Measurements from ENCODE around the gene PIM2. TPM values are rescaled to one million over a fixed set of nuclear protein-coding genes. Genes with fewer than 3 reads are reported as not detected.

The PIM2 gene
- total and polyA plus RNA-seq, 4 donors = 4.5 to 28.3 (median 6.9) TPM

DNA sequence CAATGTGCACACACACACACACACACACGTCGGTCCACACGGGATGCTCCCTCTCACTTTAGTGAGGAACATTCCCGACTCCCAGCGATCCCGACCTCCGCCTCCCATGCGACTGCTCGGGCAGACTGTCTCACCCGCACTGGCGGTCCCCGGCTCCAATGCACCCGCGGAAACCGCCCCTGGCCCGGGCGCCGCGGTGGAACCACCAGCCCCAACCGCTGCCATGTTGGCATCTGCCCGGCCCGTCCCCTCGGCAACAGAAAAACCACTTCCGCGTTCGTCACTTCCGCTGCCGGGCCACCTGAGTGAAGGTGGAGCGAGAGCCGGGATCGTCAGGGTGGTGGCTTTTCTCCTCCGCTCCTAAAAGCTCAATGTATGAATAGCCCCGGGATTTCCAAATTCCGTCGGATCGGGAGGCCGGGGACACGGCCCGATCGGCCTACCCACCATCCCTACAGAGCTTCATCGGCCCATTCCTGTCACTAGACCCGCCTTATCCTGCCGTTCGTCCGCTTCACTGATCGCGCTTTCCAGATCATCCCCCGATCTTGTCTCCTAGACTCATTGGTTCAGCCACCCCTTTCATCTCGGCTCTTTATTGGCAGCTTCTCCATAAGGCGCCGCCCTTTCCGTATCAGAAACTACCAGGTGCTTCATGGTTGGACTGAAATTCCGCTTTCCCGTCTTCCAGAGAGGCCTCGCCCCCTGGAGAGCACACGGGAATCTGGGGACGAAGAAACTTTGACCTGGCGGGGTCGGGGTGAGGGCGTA is 7.2 kb downstream of the PIM2 start, which contains the start of gene SLC35A2:
Gene SLC35A2, minus strand, starts transcription at position 235 of the 771 bp plus-strand sequence. Its CDS starts 10 bp downstream, at position 225.
- no peaks in the 10 kb centered on the region for H3K27me3 ChIP-seq (ENCODE audit: control insufficient read depth in 4 of 4, insufficient read depth in 4 of 4, low read length in 3 of 4)
- peak within 1 kb of the TSS; percentile 72 to 74 for H3K27ac ChIP-seq (ENCODE audit: low read depth in 1 of 2, low read length in 2 of 2)
- peak within 1 kb of the TSS in 1 of 2 donors; percentile 41 for H3K9ac ChIP-seq (ENCODE audit: low read depth in 1 of 2, low read length in 2 of 2)
- H3K36me3 ChIP-seq (ENCODE audit: control insufficient read depth in 4 of 4, insufficient read depth in 3 of 4, low read depth in 1 of 4, low read length in 3 of 4) = peaks cover 0 to 4% (median 3%) of the 10 kb centered on the region in 4 donors
- peak; percentile 65 to 76 for TF ChIP-seq RXRA (IDR thresholded peaks at IDR 0.05)
- peak; percentile 44 for TF ChIP-seq NR2F2 (IDR thresholded peaks at IDR 0.05)
- no peak for TF ChIP-seq FOXA1 (IDR thresholded peaks at IDR 0.05)
- TF ChIP-seq, protein P1, sequence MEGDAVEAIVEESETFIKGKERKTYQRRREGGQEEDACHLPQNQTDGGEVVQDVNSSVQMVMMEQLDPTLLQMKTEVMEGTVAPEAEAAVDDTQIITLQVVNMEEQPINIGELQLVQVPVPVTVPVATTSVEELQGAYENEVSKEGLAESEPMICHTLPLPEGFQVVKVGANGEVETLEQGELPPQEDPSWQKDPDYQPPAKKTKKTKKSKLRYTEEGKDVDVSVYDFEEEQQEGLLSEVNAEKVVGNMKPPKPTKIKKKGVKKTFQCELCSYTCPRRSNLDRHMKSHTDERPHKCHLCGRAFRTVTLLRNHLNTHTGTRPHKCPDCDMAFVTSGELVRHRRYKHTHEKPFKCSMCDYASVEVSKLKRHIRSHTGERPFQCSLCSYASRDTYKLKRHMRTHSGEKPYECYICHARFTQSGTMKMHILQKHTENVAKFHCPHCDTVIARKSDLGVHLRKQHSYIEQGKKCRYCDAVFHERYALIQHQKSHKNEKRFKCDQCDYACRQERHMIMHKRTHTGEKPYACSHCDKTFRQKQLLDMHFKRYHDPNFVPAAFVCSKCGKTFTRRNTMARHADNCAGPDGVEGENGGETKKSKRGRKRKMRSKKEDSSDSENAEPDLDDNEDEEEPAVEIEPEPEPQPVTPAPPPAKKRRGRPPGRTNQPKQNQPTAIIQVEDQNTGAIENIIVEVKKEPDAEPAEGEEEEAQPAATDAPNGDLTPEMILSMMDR (IDR thresholded peaks at IDR 0.05; ENCODE audit: low read depth, low read length, missing input control) = no peak
- no peak for TF ChIP-seq FOXA2 (IDR thresholded peaks at IDR 0.05)
- peak; percentile 71 to 89 for TF ChIP-seq GABPA (IDR thresholded peaks at IDR 0.05 in 1 of 2, conservative IDR thresholded peaks at IDR 0.05 in 1 of 2)
- TF ChIP-seq, protein P2, sequence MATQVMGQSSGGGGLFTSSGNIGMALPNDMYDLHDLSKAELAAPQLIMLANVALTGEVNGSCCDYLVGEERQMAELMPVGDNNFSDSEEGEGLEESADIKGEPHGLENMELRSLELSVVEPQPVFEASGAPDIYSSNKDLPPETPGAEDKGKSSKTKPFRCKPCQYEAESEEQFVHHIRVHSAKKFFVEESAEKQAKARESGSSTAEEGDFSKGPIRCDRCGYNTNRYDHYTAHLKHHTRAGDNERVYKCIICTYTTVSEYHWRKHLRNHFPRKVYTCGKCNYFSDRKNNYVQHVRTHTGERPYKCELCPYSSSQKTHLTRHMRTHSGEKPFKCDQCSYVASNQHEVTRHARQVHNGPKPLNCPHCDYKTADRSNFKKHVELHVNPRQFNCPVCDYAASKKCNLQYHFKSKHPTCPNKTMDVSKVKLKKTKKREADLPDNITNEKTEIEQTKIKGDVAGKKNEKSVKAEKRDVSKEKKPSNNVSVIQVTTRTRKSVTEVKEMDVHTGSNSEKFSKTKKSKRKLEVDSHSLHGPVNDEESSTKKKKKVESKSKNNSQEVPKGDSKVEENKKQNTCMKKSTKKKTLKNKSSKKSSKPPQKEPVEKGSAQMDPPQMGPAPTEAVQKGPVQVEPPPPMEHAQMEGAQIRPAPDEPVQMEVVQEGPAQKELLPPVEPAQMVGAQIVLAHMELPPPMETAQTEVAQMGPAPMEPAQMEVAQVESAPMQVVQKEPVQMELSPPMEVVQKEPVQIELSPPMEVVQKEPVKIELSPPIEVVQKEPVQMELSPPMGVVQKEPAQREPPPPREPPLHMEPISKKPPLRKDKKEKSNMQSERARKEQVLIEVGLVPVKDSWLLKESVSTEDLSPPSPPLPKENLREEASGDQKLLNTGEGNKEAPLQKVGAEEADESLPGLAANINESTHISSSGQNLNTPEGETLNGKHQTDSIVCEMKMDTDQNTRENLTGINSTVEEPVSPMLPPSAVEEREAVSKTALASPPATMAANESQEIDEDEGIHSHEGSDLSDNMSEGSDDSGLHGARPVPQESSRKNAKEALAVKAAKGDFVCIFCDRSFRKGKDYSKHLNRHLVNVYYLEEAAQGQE (IDR thresholded peaks at IDR 0.05) = peak; percentile 13
- TF ChIP-seq, protein P3, sequence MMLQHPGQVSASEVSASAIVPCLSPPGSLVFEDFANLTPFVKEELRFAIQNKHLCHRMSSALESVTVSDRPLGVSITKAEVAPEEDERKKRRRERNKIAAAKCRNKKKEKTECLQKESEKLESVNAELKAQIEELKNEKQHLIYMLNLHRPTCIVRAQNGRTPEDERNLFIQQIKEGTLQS (IDR thresholded peaks at IDR 0.05) = no peak
- no peak for TF ChIP-seq TAF1 (conservative IDR thresholded peaks at IDR 0.05)
- no peak for TF ChIP-seq JUND (IDR thresholded peaks at IDR 0.05)
- TF ChIP-seq SP1 (IDR thresholded peaks at IDR 0.05) = peak; percentile 73
- TF ChIP-seq HNF4A (conservative IDR thresholded peaks at IDR 0.05) = peak; percentile 71 to 82
- no peak for TF ChIP-seq ZBTB33 (IDR thresholded peaks at IDR 0.05)
- TF ChIP-seq RAD21 (IDR thresholded peaks at IDR 0.05) = peak; percentile 7 to 17
- no peak for TF ChIP-seq EGR1 (IDR thresholded peaks at IDR 0.05; ENCODE audit: low read depth in 2 of 2)
- TF ChIP-seq, protein P4, sequence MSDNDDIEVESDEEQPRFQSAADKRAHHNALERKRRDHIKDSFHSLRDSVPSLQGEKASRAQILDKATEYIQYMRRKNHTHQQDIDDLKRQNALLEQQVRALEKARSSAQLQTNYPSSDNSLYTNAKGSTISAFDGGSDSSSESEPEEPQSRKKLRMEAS (IDR thresholded peaks at IDR 0.05) = peak; percentile 36
- TF ChIP-seq HNF4G (IDR thresholded peaks at IDR 0.05) = peak; percentile 35
- peak; percentile 80 for TF ChIP-seq YY1 (IDR thresholded peaks at IDR 0.05)
- peaks cover 5 to 20% (median 13%) of the 10 kb centered on the region in 4 donors for H3K4me1 ChIP-seq (ENCODE audit: control insufficient read depth in 4 of 4, insufficient read depth in 4 of 4, low read length in 3 of 4)
- peak within 1 kb of the TSS; percentile 73 to 82 (median 81) for H3K4me3 ChIP-seq (ENCODE audit: low read depth in 1 of 3, low read length in 3 of 3)
- WGBS = under 1% methylated on average over 60 of the region's 60 CpGs
- peak; percentile 81 for DNase-seq (ENCODE audit: low spot score)
- H3K9me3 ChIP-seq (ENCODE audit: control insufficient read depth in 4 of 4, low read length in 3 of 4) = no peaks in the 10 kb centered on the region

Data from liver (tissue), 9 donors.